Effector memory CD4-positive, alpha-beta T cell (primary cell): ENCODE measurements around the gene KDM4C.

Experiments used
- DNase-seq, 3 donors: peaks; one replicate each; pipeline ENCODE4 v3.0.0-alpha.2; 2020
- H3K27ac ChIP-seq: 2 replicates; pipeline ENCODE4 v1.7.0; 2013; ENCODE audit warnings: mild to moderate bottlenecking, low read length, moderate library complexity; ENCODE audit not compliant: insufficient read depth, poor library complexity, severe bottlenecking
- H3K27me3 ChIP-seq: replicated peaks from 2 replicates; pipeline ENCODE4 v1.7.0; 2013; ENCODE audit warnings: mild to moderate bottlenecking, low read length; ENCODE audit not compliant: insufficient read depth, control insufficient read depth, poor library complexity, severe bottlenecking
- H3K36me3 ChIP-seq: 2 replicates; pipeline ENCODE4 v1.7.0; 2013; ENCODE audit warnings: mild to moderate bottlenecking, low read length, moderate library complexity; ENCODE audit not compliant: control insufficient read depth, insufficient read depth
- H3K4me1 ChIP-seq: 2 replicates; pipeline ENCODE4 v1.7.0; 2013; ENCODE audit warnings: low read length, mild to moderate bottlenecking; ENCODE audit not compliant: control insufficient read depth, insufficient read depth, poor library complexity, severe bottlenecking
- H3K4me3 ChIP-seq: 2 replicates; pipeline ENCODE4 v1.7.0; 2013; ENCODE audit warnings: low read length, low read depth, mild to moderate bottlenecking; ENCODE audit not compliant: insufficient read depth, poor library complexity, severe bottlenecking
- H3K9me3 ChIP-seq: 2 replicates; pipeline ENCODE4 v1.7.0; 2013; ENCODE audit warnings: mild to moderate bottlenecking, low read length, moderate library complexity; ENCODE audit not compliant: control insufficient read depth

The KDM4C gene

DNA sequence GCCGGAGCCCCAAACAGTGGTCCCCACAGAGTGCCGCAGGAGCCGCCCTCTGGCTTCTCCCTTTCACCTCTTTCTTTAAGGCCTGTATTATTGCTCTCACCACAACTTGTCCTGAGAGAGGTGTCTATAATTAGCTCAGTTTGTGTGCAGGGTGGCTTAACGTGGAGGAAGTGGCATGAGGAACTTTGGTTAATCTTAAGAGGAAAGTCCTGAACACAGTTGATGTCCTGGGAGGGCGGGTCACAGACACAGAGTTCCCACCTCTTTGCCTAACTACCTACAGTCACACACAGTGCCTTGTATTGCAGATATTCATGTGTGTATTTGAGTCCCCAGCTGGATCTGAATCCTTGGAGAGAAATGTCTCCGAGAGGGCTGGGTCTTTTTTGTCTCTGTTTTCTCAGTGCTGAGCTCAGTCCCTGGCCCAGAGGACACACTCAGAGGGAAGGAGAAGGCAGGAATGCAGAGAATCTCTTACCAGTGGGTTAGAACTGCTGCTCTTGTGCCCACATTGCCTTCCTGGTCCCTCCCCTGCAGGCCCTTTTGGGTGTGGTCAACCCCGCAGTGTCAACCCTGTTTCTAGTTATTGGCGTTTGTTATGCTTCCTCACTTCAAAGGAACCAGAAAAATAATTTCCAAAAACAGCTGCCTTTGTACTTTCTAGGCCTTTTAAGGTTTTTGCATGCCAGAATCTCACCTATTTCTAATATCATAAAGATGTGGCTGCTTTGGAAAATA is 392.5 kb downstream of the KDM4C start:
- H3K27me3 ChIP-seq: no peaks in the 10 kb centered on the region
- H3K36me3 ChIP-seq: peaks cover 11% of the 10 kb centered on the region
- no peaks in the 10 kb centered on the region for H3K9me3 ChIP-seq
- H3K4me3 ChIP-seq: no peak overlapping the region
- peaks cover 26% of the 10 kb centered on the region for H3K4me1 ChIP-seq
- DNase-seq: no peak
- H3K27ac ChIP-seq: no peak overlapping the region

- Histone ChIP-seq H3K4me1 (peaks cover 26% of the 10 kb centered on the region), H3K27me3 (no peaks in the 10 kb centered on the region), H3K27ac (no peak overlapping the region), H3K4me3 (no peak overlapping the region), H3K36me3 (peaks cover 11% of the 10 kb centered on the region), H3K9me3 (no peaks in the 10 kb centered on the region)
- no peak for DNase-seq
Measured at GRCh38 chr9:7153134-7153533, 395.4 kb downstream of the KDM4C start.

DNA sequence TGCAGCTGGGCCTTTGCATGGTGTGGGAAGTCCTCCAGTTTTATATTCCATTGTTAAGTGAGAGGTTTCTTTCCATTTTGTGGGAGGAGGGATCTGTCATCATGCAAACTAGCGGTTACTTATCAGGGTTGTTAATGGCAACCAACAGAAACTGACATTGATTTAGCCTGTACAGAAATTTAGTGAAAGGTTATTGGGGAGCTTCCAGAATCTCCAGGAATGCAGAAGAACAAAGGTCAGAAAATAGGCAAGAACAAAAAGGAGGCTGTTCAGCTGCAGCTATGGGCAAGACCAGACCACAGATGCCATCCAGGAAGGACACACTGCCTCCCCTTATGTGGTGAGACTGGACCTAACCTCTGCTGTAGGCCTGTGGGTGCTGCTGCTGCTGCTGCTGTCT is 395.8 kb downstream of the KDM4C start:
- Histone ChIP-seq H3K4me3 (no peak overlapping the region), H3K9me3 (no peaks in the 10 kb centered on the region), H3K27me3 (no peaks in the 10 kb centered on the region), H3K27ac (no peak overlapping the region), H3K36me3 (peaks cover 11% of the 10 kb centered on the region), H3K4me1 (peaks cover 22% of the 10 kb centered on the region)
- DNase-seq: no peak

GRCh38 chr9:7154003-7154619 is 396.3 kb downstream of the KDM4C start:
- Histone ChIP-seq H3K4me1 (peaks cover 18% of the 10 kb centered on the region), H3K36me3 (peaks cover 11% of the 10 kb centered on the region), H3K27me3 (no peaks in the 10 kb centered on the region), H3K9me3 (no peaks in the 10 kb centered on the region), H3K27ac (no peak overlapping the region), H3K4me3 (no peak overlapping the region)
- no peak for DNase-seq

DNA sequence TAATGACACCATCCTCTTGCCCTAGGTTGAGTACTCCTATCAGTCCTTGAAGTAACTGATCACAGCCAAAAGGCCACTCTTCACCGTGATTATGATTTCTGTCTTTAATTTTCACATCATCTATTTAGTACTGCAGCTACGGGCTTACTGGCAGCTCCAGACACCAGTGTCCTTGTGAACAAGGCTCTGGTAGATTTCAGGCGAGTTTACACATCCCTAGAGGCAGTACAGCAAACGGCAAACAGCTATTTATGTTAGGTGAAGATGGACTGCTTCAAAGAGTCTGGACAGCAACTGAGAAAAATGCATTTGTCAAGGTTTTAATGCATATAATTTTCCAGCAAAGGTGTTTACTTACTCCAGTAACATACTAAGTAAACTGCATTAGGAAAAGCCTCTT is 396.9 kb downstream of the KDM4C start:
- no peaks in the 10 kb centered on the region for H3K27me3 ChIP-seq
- H3K27ac ChIP-seq: no peak overlapping the region
- H3K36me3 ChIP-seq: peaks cover 11% of the 10 kb centered on the region
- no peak overlapping the region for H3K4me3 ChIP-seq
- no peaks in the 10 kb centered on the region for H3K9me3 ChIP-seq
- DNase-seq: no peak
- peaks cover 13% of the 10 kb centered on the region for H3K4me1 ChIP-seq

GRCh38 chr9:7161469-7161868 is 403.7 kb downstream of the KDM4C start:
- Histone ChIP-seq H3K36me3 (peaks cover 17% of the 10 kb centered on the region), H3K4me1 (no peaks in the 10 kb centered on the region), H3K9me3 (no peaks in the 10 kb centered on the region), H3K27me3 (no peaks in the 10 kb centered on the region), H3K27ac (no peak overlapping the region), H3K4me3 (no peak overlapping the region)
- no peak for DNase-seq

- no peak for DNase-seq
- Histone ChIP-seq H3K4me3 (no peak overlapping the region), H3K27me3 (no peaks in the 10 kb centered on the region), H3K27ac (no peak overlapping the region), H3K9me3 (no peaks in the 10 kb centered on the region), H3K36me3 (peaks cover 17% of the 10 kb centered on the region), H3K4me1 (no peaks in the 10 kb centered on the region)
Measured at GRCh38 chr9:7163932-7164331, 406.2 kb downstream of the KDM4C start.

GRCh38 chr9:7164440-7165330 is 406.9 kb downstream of the KDM4C start:
- Histone ChIP-seq H3K4me1 (no peaks in the 10 kb centered on the region), H3K4me3 (no peak overlapping the region), H3K27me3 (no peaks in the 10 kb centered on the region), H3K27ac (no peak overlapping the region), H3K9me3 (no peaks in the 10 kb centered on the region), H3K36me3 (peaks cover 19% of the 10 kb centered on the region)
- DNase-seq: no peak

GRCh38 chr9:7165331-7165975 is 407.7 kb downstream of the KDM4C start:
- peaks cover 21% of the 10 kb centered on the region for H3K36me3 ChIP-seq

More at GRCh38 chr9:7165331-7165975, 407.7 kb downstream of the KDM4C start:
- no peaks in the 10 kb centered on the region for H3K9me3 ChIP-seq
- no peak overlapping the region for H3K27ac ChIP-seq
- H3K4me3 ChIP-seq: no peak overlapping the region
- no peaks in the 10 kb centered on the region for H3K4me1 ChIP-seq
- no peak for DNase-seq
- no peaks in the 10 kb centered on the region for H3K27me3 ChIP-seq
